ENCODE data around the gene SPRED3. TPM values are rescaled to one million over a fixed set of nuclear protein-coding genes. Genes with fewer than 3 reads are reported as not detected.

SPRED3 gene
- total and polyA plus RNA-seq, 2 of the 8 experiments (the other 6 are each of a cell fraction or from before 2014, with no cell fraction given) = 8.1 to 10.3 TPM

DNA sequence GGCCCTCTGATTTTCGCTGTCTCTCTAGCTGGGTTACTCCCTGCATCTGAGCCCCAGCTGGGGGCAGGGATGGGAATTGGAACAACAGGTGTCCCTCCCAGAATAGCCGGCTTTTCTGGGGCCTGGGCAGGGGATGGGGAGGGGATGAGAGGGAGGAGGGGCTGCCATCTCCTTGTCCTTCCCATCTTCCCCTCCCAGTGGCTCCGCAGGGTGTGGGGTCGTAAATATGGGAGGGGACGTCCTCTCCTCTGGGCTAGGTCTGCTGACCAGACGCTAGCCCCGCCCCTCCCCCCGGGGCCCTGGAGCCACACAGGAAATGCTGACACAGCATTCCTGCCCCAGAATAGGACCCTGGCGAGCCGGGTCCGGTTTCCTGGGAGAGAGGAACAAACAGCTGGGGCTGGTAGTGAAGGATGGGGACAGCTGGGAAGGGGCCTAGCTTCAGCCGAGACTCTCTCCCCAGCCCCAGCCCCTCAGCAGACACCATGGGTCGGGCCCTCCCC lies 46.1 kb downstream of the SPRED3 start (continued):
- TF ChIP-seq, protein P1, sequence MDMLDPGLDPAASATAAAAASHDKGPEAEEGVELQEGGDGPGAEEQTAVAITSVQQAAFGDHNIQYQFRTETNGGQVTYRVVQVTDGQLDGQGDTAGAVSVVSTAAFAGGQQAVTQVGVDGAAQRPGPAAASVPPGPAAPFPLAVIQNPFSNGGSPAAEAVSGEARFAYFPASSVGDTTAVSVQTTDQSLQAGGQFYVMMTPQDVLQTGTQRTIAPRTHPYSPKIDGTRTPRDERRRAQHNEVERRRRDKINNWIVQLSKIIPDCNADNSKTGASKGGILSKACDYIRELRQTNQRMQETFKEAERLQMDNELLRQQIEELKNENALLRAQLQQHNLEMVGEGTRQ (IDR thresholded peaks at IDR 0.05; ENCODE audit: low read length) = no peak
- no peak for TF ChIP-seq CHD2 (IDR thresholded peaks at IDR 0.05; ENCODE audit: low read length)
- TF ChIP-seq BCL11A (IDR thresholded peaks at IDR 0.05; ENCODE audit: low read depth in 2 of 2, low read length in 2 of 2) = no peak
- no peak for TF ChIP-seq CBX5 (IDR thresholded peaks at IDR 0.05; ENCODE audit: low read depth, low read length)
- TF ChIP-seq ZNF274 (IDR thresholded peaks at IDR 0.05; ENCODE audit: borderline replicate concordance, extremely low read depth, low read length) = no peak
- no peak for TF ChIP-seq CTBP2 (IDR thresholded peaks at IDR 0.05; ENCODE audit: borderline replicate concordance, insufficient read depth, insufficient read length, low read length)
- no peak for TF ChIP-seq BRCA1 (IDR thresholded peaks at IDR 0.05; ENCODE audit: low read depth, low read length)
- TF ChIP-seq HDAC6 (IDR thresholded peaks at IDR 0.05; ENCODE audit: low read depth, low read length) = no peak
- no peak; the same call in 1 of the 2 replicates for TF ChIP-seq PHF8 (conservative IDR thresholded peaks at IDR 0.05; ENCODE audit: low read depth, low read length)
- no peak for TF ChIP-seq TBP (IDR thresholded peaks at IDR 0.05; ENCODE audit: low read depth, low read length)
- TF ChIP-seq, protein P2, sequence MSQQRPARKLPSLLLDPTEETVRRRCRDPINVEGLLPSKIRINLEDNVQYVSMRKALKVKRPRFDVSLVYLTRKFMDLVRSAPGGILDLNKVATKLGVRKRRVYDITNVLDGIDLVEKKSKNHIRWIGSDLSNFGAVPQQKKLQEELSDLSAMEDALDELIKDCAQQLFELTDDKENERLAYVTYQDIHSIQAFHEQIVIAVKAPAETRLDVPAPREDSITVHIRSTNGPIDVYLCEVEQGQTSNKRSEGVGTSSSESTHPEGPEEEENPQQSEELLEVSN (IDR thresholded peaks at IDR 0.05) = no peak
- TF ChIP-seq, protein P3, sequence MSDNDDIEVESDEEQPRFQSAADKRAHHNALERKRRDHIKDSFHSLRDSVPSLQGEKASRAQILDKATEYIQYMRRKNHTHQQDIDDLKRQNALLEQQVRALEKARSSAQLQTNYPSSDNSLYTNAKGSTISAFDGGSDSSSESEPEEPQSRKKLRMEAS (IDR thresholded peaks at IDR 0.05) = no peak
- TF ChIP-seq CREB1 (IDR thresholded peaks at IDR 0.05) = no peak; the same call in 1 of the 2 replicates
- TF ChIP-seq NRF1 (IDR thresholded peaks at IDR 0.05; ENCODE audit: low read depth, low read length) = no peak
- TF ChIP-seq, protein P4, sequence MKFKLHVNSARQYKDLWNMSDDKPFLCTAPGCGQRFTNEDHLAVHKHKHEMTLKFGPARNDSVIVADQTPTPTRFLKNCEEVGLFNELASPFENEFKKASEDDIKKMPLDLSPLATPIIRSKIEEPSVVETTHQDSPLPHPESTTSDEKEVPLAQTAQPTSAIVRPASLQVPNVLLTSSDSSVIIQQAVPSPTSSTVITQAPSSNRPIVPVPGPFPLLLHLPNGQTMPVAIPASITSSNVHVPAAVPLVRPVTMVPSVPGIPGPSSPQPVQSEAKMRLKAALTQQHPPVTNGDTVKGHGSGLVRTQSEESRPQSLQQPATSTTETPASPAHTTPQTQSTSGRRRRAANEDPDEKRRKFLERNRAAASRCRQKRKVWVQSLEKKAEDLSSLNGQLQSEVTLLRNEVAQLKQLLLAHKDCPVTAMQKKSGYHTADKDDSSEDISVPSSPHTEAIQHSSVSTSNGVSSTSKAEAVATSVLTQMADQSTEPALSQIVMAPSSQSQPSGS (IDR thresholded peaks at IDR 0.05; ENCODE audit: low read length) = no peak
- TF ChIP-seq RBBP5 (IDR thresholded peaks at IDR 0.05; ENCODE audit: borderline replicate concordance, low read depth, low read length) = no peak
- TF ChIP-seq RNF2 (IDR thresholded peaks at IDR 0.05; ENCODE audit: borderline replicate concordance, low read depth, low read length, missing control alignments, poor library complexity, severe bottlenecking) = no peak
- TF ChIP-seq RAD21 (IDR thresholded peaks at IDR 0.05 in 1 of 2, conservative IDR thresholded peaks at IDR 0.05 in 1 of 2; ENCODE audit: low read depth in 2 of 2, low read length in 2 of 2) = no peak
- peak; percentile 39; the same call in 1 of the 2 replicates for TF ChIP-seq TAF1 (IDR thresholded peaks at IDR 0.05; ENCODE audit: low read depth, low read length)
- TF ChIP-seq NANOG (IDR thresholded peaks at IDR 0.05; ENCODE audit: insufficient read depth, low read depth, low read length, poor library complexity, severe bottlenecking) = no peak
